Fibroblast of lung (primary cell): Measurements from ENCODE around the gene KCNK5. TPM values are rescaled to one million over a fixed set of nuclear protein-coding genes. Genes with fewer than 3 reads are reported as not detected.

Experiments used
- DNase-seq, 2 donors: peaks; one replicate each; pipeline versions ENCODE4 v3.0.0 to v3.0.0-alpha.2; 2010; ENCODE audit warnings: low read depth in 2 of 2
- H2AFZ ChIP-seq: 2 replicates; pipeline ENCODE4 v1.5.1; 2012; ENCODE audit warnings: low read length, control low read depth, inconsistent platforms
- H3K27ac ChIP-seq: 2 replicates; pipeline ENCODE4 v1.5.1; 2011; ENCODE audit warnings: low read length, control low read depth; ENCODE audit not compliant: insufficient read depth
- H3K27me3 ChIP-seq: 2 replicates; pipeline ENCODE4 v1.5.1; 2011; ENCODE audit warnings: mild to moderate bottlenecking, low read length; ENCODE audit not compliant: control insufficient read depth, insufficient read depth
- H3K36me3 ChIP-seq: 2 replicates; pipeline ENCODE4 v1.5.1; 2011; ENCODE audit warnings: low read length; ENCODE audit not compliant: control insufficient read depth, insufficient read depth
- H3K4me1 ChIP-seq: 2 replicates; pipeline ENCODE4 v1.5.1; 2011; ENCODE audit warnings: low read length; ENCODE audit not compliant: control insufficient read depth, insufficient read depth; ENCODE audit errors: extremely low read depth
- H3K4me2 ChIP-seq: 2 replicates; pipeline ENCODE4 v1.5.1; 2011; ENCODE audit warnings: low read length, control low read depth; ENCODE audit not compliant: insufficient read depth; ENCODE audit errors: extremely low read depth
- H3K4me3 ChIP-seq, 4 experiments: fragments of 200-600 bp in 1 of 4; sonication (generic) in 1 of 4; replicated peaks in 1 of 4; 2 replicates each; pipeline ENCODE4 v1.5.1; 2011 to 2016; ENCODE audit warnings: low read length in 4 of 4, low read depth in 3 of 4, mild to moderate bottlenecking in 3 of 4, control low read depth in 2 of 4, inconsistent platforms in 1 of 4, mixed read lengths in 1 of 4; ENCODE audit not compliant: insufficient read depth in 1 of 4; ENCODE audit errors: control extremely low read depth in 1 of 4
- H3K79me2 ChIP-seq: 2 replicates; pipeline ENCODE4 v1.5.1; 2012; ENCODE audit warnings: mild to moderate bottlenecking, low read length, inconsistent platforms; ENCODE audit not compliant: control insufficient read depth, insufficient read depth
- H3K9ac ChIP-seq: 2 replicates; pipeline ENCODE4 v1.5.1; 2011; ENCODE audit warnings: mild to moderate bottlenecking, low read length, control low read depth; ENCODE audit not compliant: insufficient read depth
- H3K9me3 ChIP-seq: 2 replicates; pipeline ENCODE4 v1.5.1; 2012; ENCODE audit warnings: low read depth, low read length; ENCODE audit not compliant: control insufficient read depth, insufficient read depth
- H4K20me1 ChIP-seq: 2 replicates; pipeline ENCODE4 v1.5.1; 2011; ENCODE audit warnings: low read length; ENCODE audit not compliant: control insufficient read depth, insufficient read depth; ENCODE audit errors: extremely low read depth
- EZH2 ChIP-seq: IDR thresholded peaks from 2 replicates; pipeline ENCODE4 v1.5.1; 2012; ENCODE audit warnings: low read length, control low read depth, mild to moderate bottlenecking; ENCODE audit errors: missing control alignments
- polyA plus RNA-seq, 2 donors: library from polyadenylated mRNA; depleted of rRNA in 1 of 2; stranded (reverse) in 1 of 2; unstranded in 1 of 2; fragments of >200 nt; gene quantifications; 2 replicates each; pipeline ENCODE4 v1.2.1, GENCODE V29; 2011 to 2012; ENCODE audit warnings: missing spikeins in 1 of 2
- total RNA-seq: library from RNA; depleted of rRNA; stranded (reverse); fragments of >200 nt; gene quantifications from 2 replicates; pipeline ENCODE4 v1.2.1, GENCODE V29; 2014
- TF ChIP-seq, protein P1 (sequence below), 2 donors: IDR thresholded peaks in 1 of 2; conservative IDR thresholded peaks in 1 of 2; 1 replicate in 1 of 2; 2 replicates in 1 of 2; pipeline ENCODE4 v1.5.1; 2011 to 2012; ENCODE audit warnings: low read length in 2 of 2, control low read depth in 1 of 2, inconsistent platforms in 1 of 2, low read depth in 1 of 2, mild to moderate bottlenecking in 1 of 2

Gene KCNK5
- total and polyA plus RNA-seq, 2 donors (not counting 1 experiment from before 2014, with no cell fraction given): under 0.01 to 0.02 TPM

DNA sequence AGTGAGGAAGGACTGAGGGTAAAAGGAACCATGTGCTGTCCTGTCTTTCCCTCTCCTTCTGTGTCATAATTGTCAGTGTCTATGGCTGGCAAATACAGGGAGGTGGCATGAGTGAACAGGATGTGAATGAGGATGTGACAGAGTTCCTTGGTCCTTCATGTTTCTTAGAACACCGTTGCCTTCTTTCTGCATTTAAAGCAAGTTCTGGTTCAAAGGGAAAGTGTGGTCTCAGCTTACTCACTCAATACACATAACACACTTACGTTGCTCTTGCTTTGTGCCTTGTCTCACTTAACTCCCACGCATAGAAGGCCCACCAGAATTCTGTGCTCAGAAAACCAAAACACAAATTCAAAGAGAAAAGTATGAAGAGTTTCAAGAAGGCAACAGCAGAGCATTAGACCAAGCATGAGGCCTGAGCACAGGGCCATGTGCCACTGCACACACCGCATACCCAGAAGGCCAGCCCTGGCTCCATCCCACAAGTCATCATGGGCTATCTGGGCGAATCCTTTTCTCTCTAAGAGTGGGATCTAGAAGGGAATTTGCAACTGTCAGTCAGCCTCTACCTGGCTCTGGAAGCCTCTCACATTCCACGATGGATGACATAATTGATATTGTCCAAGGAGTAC, 75.4 kb downstream of the KCNK5 start:
- Histone ChIP-seq H3K4me3 (no peak overlapping the region), H4K20me1 (no peaks in the 10 kb centered on the region), H3K9me3 (no peaks in the 10 kb centered on the region), H3K4me2 (no peak overlapping the region), H3K79me2 (no peaks in the 10 kb centered on the region), H3K4me1 (no peaks in the 10 kb centered on the region), H2AFZ (no peak overlapping the region), H3K9ac (no peak overlapping the region), H3K36me3 (no peaks in the 10 kb centered on the region), H3K27me3 (no peaks in the 10 kb centered on the region), H3K27ac (no peak overlapping the region)
- no peak for DNase-seq
- no peak for TF ChIP-seq EZH2
- TF ChIP-seq, protein P1, sequence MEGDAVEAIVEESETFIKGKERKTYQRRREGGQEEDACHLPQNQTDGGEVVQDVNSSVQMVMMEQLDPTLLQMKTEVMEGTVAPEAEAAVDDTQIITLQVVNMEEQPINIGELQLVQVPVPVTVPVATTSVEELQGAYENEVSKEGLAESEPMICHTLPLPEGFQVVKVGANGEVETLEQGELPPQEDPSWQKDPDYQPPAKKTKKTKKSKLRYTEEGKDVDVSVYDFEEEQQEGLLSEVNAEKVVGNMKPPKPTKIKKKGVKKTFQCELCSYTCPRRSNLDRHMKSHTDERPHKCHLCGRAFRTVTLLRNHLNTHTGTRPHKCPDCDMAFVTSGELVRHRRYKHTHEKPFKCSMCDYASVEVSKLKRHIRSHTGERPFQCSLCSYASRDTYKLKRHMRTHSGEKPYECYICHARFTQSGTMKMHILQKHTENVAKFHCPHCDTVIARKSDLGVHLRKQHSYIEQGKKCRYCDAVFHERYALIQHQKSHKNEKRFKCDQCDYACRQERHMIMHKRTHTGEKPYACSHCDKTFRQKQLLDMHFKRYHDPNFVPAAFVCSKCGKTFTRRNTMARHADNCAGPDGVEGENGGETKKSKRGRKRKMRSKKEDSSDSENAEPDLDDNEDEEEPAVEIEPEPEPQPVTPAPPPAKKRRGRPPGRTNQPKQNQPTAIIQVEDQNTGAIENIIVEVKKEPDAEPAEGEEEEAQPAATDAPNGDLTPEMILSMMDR (conservative IDR thresholded peaks at IDR 0.05 in 1 of 2, IDR thresholded peaks at IDR 0.05 in 1 of 2; ENCODE audit: low read depth in 1 of 2, low read length in 2 of 2): no peak

DNA sequence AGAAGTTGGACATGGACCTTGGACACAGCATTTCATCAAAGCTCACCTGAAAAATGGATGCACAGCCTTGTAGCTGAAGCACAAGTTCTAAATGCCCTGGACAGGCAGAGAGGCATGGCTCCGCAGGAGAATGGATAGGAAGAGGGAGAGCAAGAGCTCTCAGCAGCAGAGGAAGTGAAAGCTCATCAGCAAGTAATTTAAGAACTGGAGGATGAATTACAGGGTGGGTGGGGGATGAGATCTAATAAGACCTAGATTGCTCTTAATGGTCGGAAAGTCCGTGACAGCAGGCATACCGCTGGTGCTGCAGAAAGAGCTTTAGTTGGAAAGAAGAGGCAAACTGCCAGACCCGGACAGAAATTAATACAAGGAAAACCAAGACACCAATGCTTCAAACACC, 77.0 kb downstream of the KCNK5 start:
- Histone ChIP-seq H4K20me1 (no peaks in the 10 kb centered on the region), H3K36me3 (no peaks in the 10 kb centered on the region), H3K27ac (no peak overlapping the region), H3K4me1 (no peaks in the 10 kb centered on the region), H3K4me3 (no peak overlapping the region), H2AFZ (no peak overlapping the region), H3K27me3 (no peaks in the 10 kb centered on the region), H3K9me3 (no peaks in the 10 kb centered on the region), H3K79me2 (no peaks in the 10 kb centered on the region), H3K4me2 (no peak overlapping the region), H3K9ac (no peak overlapping the region)
- no peak for TF ChIP-seq EZH2
- TF ChIP-seq, protein P1 (conservative IDR thresholded peaks at IDR 0.05 in 1 of 2, IDR thresholded peaks at IDR 0.05 in 1 of 2; ENCODE audit: low read depth in 1 of 2, low read length in 2 of 2): no peak
- DNase-seq: no peak

DNA sequence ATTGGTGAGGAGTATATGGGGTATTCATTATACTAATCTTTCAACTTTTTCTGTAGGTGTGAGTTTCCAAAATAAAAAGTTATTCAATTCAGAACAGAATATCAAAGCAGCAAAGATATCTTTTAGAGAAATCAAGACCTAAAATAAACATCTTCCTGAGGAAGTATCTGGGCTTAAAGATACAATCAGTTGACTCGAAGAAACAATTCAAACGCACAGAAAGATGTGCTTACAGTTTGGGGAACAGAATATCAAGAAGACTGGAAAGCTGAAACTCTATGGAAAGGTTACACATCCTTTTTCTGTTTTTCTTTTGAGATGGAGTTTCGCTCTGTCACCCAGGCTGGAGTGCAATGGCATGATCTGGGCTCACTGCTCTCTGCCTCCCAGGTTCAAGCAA, 78.1 kb downstream of the KCNK5 start:
- H3K9me3 ChIP-seq: no peaks in the 10 kb centered on the region
- no peak for DNase-seq
- no peak overlapping the region for H3K9ac ChIP-seq
- H3K27me3 ChIP-seq: no peaks in the 10 kb centered on the region
- no peaks in the 10 kb centered on the region for H4K20me1 ChIP-seq
- H3K36me3 ChIP-seq: no peaks in the 10 kb centered on the region
- H3K4me1 ChIP-seq: no peaks in the 10 kb centered on the region
- TF ChIP-seq, protein P1 (conservative IDR thresholded peaks at IDR 0.05 in 1 of 2, IDR thresholded peaks at IDR 0.05 in 1 of 2; ENCODE audit: low read depth in 1 of 2, low read length in 2 of 2): no peak
- no peak for TF ChIP-seq EZH2
- no peak overlapping the region for H3K27ac ChIP-seq
- no peak overlapping the region for H3K4me2 ChIP-seq
- no peaks in the 10 kb centered on the region for H3K79me2 ChIP-seq
- no peak overlapping the region for H3K4me3 ChIP-seq
- H2AFZ ChIP-seq: no peak overlapping the region
